ENCODE data around the gene PLD4.
A peak's percentile ranks its signal among the peaks of the same experiment; 100 is the strongest.

Gene PLD4

GRCh38 chr14:104919993-104920315, 4.7 kb upstream of the PLD4 start:
- TF ChIP-seq, protein P1, sequence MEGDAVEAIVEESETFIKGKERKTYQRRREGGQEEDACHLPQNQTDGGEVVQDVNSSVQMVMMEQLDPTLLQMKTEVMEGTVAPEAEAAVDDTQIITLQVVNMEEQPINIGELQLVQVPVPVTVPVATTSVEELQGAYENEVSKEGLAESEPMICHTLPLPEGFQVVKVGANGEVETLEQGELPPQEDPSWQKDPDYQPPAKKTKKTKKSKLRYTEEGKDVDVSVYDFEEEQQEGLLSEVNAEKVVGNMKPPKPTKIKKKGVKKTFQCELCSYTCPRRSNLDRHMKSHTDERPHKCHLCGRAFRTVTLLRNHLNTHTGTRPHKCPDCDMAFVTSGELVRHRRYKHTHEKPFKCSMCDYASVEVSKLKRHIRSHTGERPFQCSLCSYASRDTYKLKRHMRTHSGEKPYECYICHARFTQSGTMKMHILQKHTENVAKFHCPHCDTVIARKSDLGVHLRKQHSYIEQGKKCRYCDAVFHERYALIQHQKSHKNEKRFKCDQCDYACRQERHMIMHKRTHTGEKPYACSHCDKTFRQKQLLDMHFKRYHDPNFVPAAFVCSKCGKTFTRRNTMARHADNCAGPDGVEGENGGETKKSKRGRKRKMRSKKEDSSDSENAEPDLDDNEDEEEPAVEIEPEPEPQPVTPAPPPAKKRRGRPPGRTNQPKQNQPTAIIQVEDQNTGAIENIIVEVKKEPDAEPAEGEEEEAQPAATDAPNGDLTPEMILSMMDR (IDR thresholded peaks at IDR 0.05; ENCODE audit: insufficient read depth, low read length): no peak
- no peak for TF ChIP-seq REST (IDR thresholded peaks at IDR 0.05; ENCODE audit: insufficient replicate concordance, low read depth)
- TF ChIP-seq GABPA (IDR thresholded peaks at IDR 0.05; ENCODE audit: low read depth): no peak
- no peak for TF ChIP-seq SPI1 (IDR thresholded peaks at IDR 0.05; ENCODE audit: borderline replicate concordance, low read depth)
- TF ChIP-seq POLR2AphosphoS5 (IDR thresholded peaks at IDR 0.05; ENCODE audit: low read depth): no peak
- no peak for DNase-seq (ENCODE audit: low read depth in 1 of 2, low spot score in 1 of 2)
- Histone ChIP-seq H3K27me3 (ENCODE audit: insufficient read depth, poor library complexity, severe bottlenecking) (no peaks in the 10 kb centered on the region), H3K27ac (replicated peaks) (no peak overlapping the region), H3K4me3 (replicated peaks; ENCODE audit: insufficient read depth, low read length) (no peak overlapping the region)

GRCh38 chr14:104923640-104924420, 849 bp upstream of the PLD4 start:
- DNase-seq (ENCODE audit: low read depth in 1 of 2, low spot score in 1 of 2): no peak

More at GRCh38 chr14:104923640-104924420, 849 bp upstream of the PLD4 start:
- H3K27me3 ChIP-seq (ENCODE audit: insufficient read depth, poor library complexity, severe bottlenecking): no peaks in the 10 kb centered on the region
- H3K4me3 ChIP-seq (replicated peaks; ENCODE audit: insufficient read depth, low read length): no peak overlapping the region
- H3K27ac ChIP-seq (replicated peaks): peak overlapping the region; percentile 45
- TF ChIP-seq POLR2AphosphoS5 (IDR thresholded peaks at IDR 0.05; ENCODE audit: low read depth) (no peak), SPI1 (IDR thresholded peaks at IDR 0.05; ENCODE audit: borderline replicate concordance, low read depth) (no peak), GABPA (IDR thresholded peaks at IDR 0.05; ENCODE audit: low read depth) (no peak), REST (IDR thresholded peaks at IDR 0.05; ENCODE audit: insufficient replicate concordance, low read depth) (no peak)
- TF ChIP-seq, protein P1 (IDR thresholded peaks at IDR 0.05; ENCODE audit: insufficient read depth, low read length): no peak
